Muscle layer of colon (tissue), 2 donors: ENCODE results near the gene ZNF662.

Source experiments
- H3K27ac ChIP-seq: one replicate; pipeline ENCODE4 v1.7.0; 2013; ENCODE audit warnings: low read depth, mild to moderate bottlenecking, low read length, moderate library complexity
- H3K27me3 ChIP-seq, 2 donors: one replicate each; pipeline ENCODE4 v1.7.0; 2013; ENCODE audit warnings: low read length in 2 of 2, mild to moderate bottlenecking in 2 of 2; ENCODE audit not compliant: insufficient read depth in 2 of 2, control insufficient read depth in 1 of 2
- H3K36me3 ChIP-seq: one replicate; pipeline ENCODE4 v1.7.0; 2013; ENCODE audit warnings: mild to moderate bottlenecking, low read length; ENCODE audit not compliant: insufficient read depth
- H3K4me1 ChIP-seq: one replicate; pipeline ENCODE4 v1.7.0; 2013; ENCODE audit warnings: mild to moderate bottlenecking, low read length; ENCODE audit not compliant: insufficient read depth
- H3K4me3 ChIP-seq, 2 donors: one replicate each; pipeline ENCODE4 v1.7.0; 2013; ENCODE audit warnings: low read length in 2 of 2, low read depth in 1 of 2, mild to moderate bottlenecking in 1 of 2, moderate library complexity in 1 of 2
- H3K9ac ChIP-seq: one replicate; pipeline ENCODE4 v1.7.0; 2013; ENCODE audit warnings: low read length
- H3K9me3 ChIP-seq: one replicate; pipeline ENCODE4 v1.7.0; 2013; ENCODE audit warnings: mild to moderate bottlenecking, low read length
- donor health status: abdominal sarcoma.
- donor health status: Adenocarcinoma of cecum.

The ZNF662 gene

DNA sequence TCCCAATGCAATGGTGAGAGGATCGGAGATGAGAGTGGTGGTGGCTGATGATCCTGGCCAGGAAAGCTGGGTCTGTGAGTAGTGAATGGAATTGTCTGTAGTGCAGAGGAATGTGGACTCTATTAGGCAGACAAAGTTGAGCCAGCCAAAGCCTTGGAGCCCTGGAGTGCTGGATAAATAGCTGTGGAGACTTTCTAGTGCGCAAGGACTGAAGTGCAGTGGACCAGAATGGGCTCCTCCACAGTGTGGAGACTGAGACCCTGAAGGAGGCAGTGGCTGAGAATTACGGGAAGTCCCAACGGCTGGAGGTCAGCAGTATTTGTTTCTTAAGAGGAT is 874 bp downstream of the ZNF662 start:
- Histone ChIP-seq H3K9me3 (peaks cover 8% of the 10 kb centered on the region), H3K4me3 (peak overlapping the region; percentile 83 to 84), H3K27ac (peak overlapping the region; percentile 92), H3K27me3 (no peaks in the 10 kb centered on the region), H3K36me3 (peaks cover 18% of the 10 kb centered on the region), H3K4me1 (peaks cover 12% of the 10 kb centered on the region), H3K9ac (peak overlapping the region; percentile 81)

- Histone ChIP-seq H3K27ac (no peak overlapping the region), H3K4me1 (peaks cover 12% of the 10 kb centered on the region), H3K4me3 (no peak overlapping the region), H3K9me3 (peaks cover 15% of the 10 kb centered on the region), H3K27me3 (no peaks in the 10 kb centered on the region), H3K36me3 (peaks cover 27% of the 10 kb centered on the region), H3K9ac (no peak overlapping the region)
Observed at GRCh38 chr3:42908675-42909074, 2.7 kb downstream of the ZNF662 start.

GRCh38 chr3:42911551-42911950 is 5.6 kb downstream of the ZNF662 start:
- no peak overlapping the region for H3K27ac ChIP-seq
- H3K9ac ChIP-seq = no peak overlapping the region
- H3K9me3 ChIP-seq = peaks cover 39% of the 10 kb centered on the region
- H3K4me3 ChIP-seq = no peak overlapping the region
- no peaks in the 10 kb centered on the region for H3K27me3 ChIP-seq
- H3K4me1 ChIP-seq = peaks cover 8% of the 10 kb centered on the region
- peaks cover 46% of the 10 kb centered on the region for H3K36me3 ChIP-seq

DNA sequence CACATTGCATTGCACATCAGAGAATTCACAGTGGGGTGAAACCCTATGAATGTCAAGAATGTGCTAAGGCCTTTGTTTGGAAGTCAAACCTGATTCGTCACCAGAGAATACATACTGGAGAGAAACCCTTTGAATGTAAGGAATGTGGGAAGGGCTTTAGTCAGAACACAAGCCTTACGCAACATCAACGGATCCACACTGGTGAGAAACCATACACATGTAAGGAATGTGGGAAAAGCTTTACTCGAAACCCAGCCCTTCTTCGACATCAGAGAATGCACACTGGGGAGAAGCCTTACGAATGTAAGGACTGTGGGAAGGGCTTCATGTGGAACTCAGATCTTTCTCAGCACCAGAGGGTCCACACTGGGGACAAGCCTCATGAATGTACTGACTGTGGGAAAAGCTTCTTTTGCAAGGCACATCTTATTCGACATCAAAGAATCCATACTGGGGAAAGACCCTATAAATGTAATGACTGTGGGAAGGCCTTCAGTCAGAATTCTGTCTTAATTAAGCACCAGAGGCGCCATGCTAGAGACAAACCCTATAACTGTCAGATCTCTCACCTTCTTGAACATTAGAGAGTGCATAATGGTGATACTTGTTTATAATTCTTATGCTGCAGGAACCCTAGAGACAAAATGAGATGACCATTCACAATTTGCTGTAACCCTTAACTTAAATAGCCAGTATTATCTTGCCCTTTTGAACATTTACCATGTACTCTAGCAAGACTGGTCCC is 9.0 kb downstream of the ZNF662 start:
- H3K27ac ChIP-seq = no peak overlapping the region

GRCh38 chr3:42923606-42924005 is 17.7 kb downstream of the ZNF662 start:
- H3K36me3 ChIP-seq = no peaks in the 10 kb centered on the region
- H3K9ac ChIP-seq = no peak overlapping the region
- H3K4me1 ChIP-seq = no peaks in the 10 kb centered on the region
- H3K4me3 ChIP-seq = no peak overlapping the region
- H3K9me3 ChIP-seq = no peaks in the 10 kb centered on the region
- no peak overlapping the region for H3K27ac ChIP-seq
- H3K27me3 ChIP-seq = no peaks in the 10 kb centered on the region

More for the DNA sequence above, 9.0 kb downstream of the ZNF662 start:
- Histone ChIP-seq H3K4me1 (no peaks in the 10 kb centered on the region), H3K27me3 (no peaks in the 10 kb centered on the region), H3K9me3 (peaks cover 47% of the 10 kb centered on the region), H3K9ac (no peak overlapping the region), H3K4me3 (peak overlapping the region in 1 of 2 donors; percentile 9), H3K36me3 (peaks cover 46% of the 10 kb centered on the region)

GRCh38 chr3:42926310-42926709 is 20.4 kb downstream of the ZNF662 start:
- no peaks in the 10 kb centered on the region for H3K9me3 ChIP-seq
- no peaks in the 10 kb centered on the region for H3K36me3 ChIP-seq
- no peak overlapping the region for H3K27ac ChIP-seq
- no peaks in the 10 kb centered on the region for H3K27me3 ChIP-seq
- no peak overlapping the region for H3K4me3 ChIP-seq
- no peaks in the 10 kb centered on the region for H3K4me1 ChIP-seq
- no peak overlapping the region for H3K9ac ChIP-seq

GRCh38 chr3:42934111-42934510 is 28.2 kb downstream of the ZNF662 start:
- Histone ChIP-seq H3K9ac (no peak overlapping the region), H3K27ac (no peak overlapping the region), H3K4me3 (no peak overlapping the region), H3K4me1 (no peaks in the 10 kb centered on the region), H3K36me3 (no peaks in the 10 kb centered on the region), H3K9me3 (no peaks in the 10 kb centered on the region), H3K27me3 (no peaks in the 10 kb centered on the region)

DNA sequence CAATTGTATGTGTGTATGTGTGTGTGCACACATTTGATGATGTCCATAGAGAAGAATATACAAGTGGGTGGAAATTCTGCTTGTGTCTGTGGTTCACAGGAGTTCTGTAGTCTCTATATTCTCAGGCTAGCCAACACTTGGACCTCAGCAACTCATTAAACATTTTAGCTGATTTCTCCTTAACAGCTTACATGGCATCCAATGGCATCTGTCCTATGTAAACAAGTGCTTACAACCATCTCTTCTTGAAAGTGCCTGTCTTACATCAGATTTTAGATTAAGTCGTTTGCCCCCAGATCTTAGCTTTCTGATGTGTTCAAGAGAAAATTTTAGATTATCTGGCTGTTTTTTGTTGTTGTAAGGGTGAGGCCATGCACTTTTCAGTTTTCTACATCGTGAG is 29.0 kb downstream of the ZNF662 start:
- no peak overlapping the region for H3K4me3 ChIP-seq
- no peak overlapping the region for H3K9ac ChIP-seq

GRCh38 chr3:42935472-42935871 is 29.5 kb downstream of the ZNF662 start:
- Histone ChIP-seq H3K27ac (no peak overlapping the region), H3K4me3 (no peak overlapping the region), H3K9me3 (no peaks in the 10 kb centered on the region), H3K9ac (no peak overlapping the region), H3K4me1 (no peaks in the 10 kb centered on the region), H3K36me3 (no peaks in the 10 kb centered on the region), H3K27me3 (no peaks in the 10 kb centered on the region)

More for the DNA sequence above, 29.0 kb downstream of the ZNF662 start:
- H3K36me3 ChIP-seq = no peaks in the 10 kb centered on the region
- no peaks in the 10 kb centered on the region for H3K4me1 ChIP-seq
- no peak overlapping the region for H3K27ac ChIP-seq
- no peaks in the 10 kb centered on the region for H3K9me3 ChIP-seq
- no peaks in the 10 kb centered on the region for H3K27me3 ChIP-seq

- Histone ChIP-seq H3K9me3 (no peaks in the 10 kb centered on the region), H3K4me3 (peak overlapping the region; percentile 41 to 46), H3K36me3 (no peaks in the 10 kb centered on the region), H3K27ac (no peak overlapping the region), H3K27me3 (no peaks in the 10 kb centered on the region), H3K4me1 (no peaks in the 10 kb centered on the region), H3K9ac (no peak overlapping the region)
Observed at GRCh38 chr3:42936157-42936981, 30.4 kb downstream of the ZNF662 start.

- Histone ChIP-seq H3K9me3 (no peaks in the 10 kb centered on the region), H3K36me3 (no peaks in the 10 kb centered on the region), H3K4me3 (no peak overlapping the region), H3K27me3 (no peaks in the 10 kb centered on the region), H3K9ac (no peak overlapping the region), H3K4me1 (no peaks in the 10 kb centered on the region), H3K27ac (no peak overlapping the region)
Observed at GRCh38 chr3:42937334-42937733, 31.4 kb downstream of the ZNF662 start.
